ENCODE measurements around the gene DLGAP1. TPM values are rescaled to one million over a fixed set of nuclear protein-coding genes. Genes with fewer than 3 reads are reported as not detected.

Gene DLGAP1
- total and polyA plus RNA-seq, 2 donors (not counting 1 experiment from before 2014, with no cell fraction given), result 0.07 to 0.61 TPM

GRCh38 chr18:4074647-4075046, 380.5 kb downstream of the DLGAP1 start:
- Histone ChIP-seq H3K9me3 (ENCODE audit: control extremely low read depth in 1 of 3, control insufficient read depth in 2 of 3, insufficient read depth in 1 of 3, low read length in 2 of 3) (no peaks in the 10 kb centered on the region), H3K79me2 (ENCODE audit: control insufficient read depth, insufficient read depth, low read length) (no peaks in the 10 kb centered on the region), H3K4me3 (ENCODE audit: control extremely low read depth in 1 of 5, extremely low read depth in 1 of 5, insufficient read depth in 1 of 5, low read depth in 2 of 5, low read length in 4 of 5) (no peak overlapping the region), H3K27ac (ENCODE audit: low read length in 2 of 2) (no peak overlapping the region), H3K4me1 (ENCODE audit: control insufficient read depth in 2 of 2, insufficient read depth in 2 of 2, low read length in 2 of 2) (no peaks in the 10 kb centered on the region), H3K4me2 (replicated peaks; ENCODE audit: low read depth, low read length, poor library complexity, severe bottlenecking) (no peak overlapping the region), H2AFZ (ENCODE audit: insufficient read depth, low read depth, low read length, poor library complexity, severe bottlenecking) (no peak overlapping the region), H4K20me1 (ENCODE audit: control insufficient read depth, insufficient read depth, low read length, poor library complexity, severe bottlenecking) (no peaks in the 10 kb centered on the region), H3K27me3 (replicated peaks in 1 of 4; ENCODE audit: control extremely low read depth in 1 of 4, control insufficient read depth in 3 of 4, insufficient read depth in 4 of 4, low read length in 3 of 4) (no peaks in the 10 kb centered on the region), H3K36me3 (replicated peaks in 1 of 2; ENCODE audit: control extremely low read depth in 1 of 2, control insufficient read depth in 1 of 2, extremely low read depth in 1 of 2, insufficient read depth in 2 of 2, low read length in 1 of 2) (no peaks in the 10 kb centered on the region), H3K9ac (ENCODE audit: low read length) (no peak overlapping the region)
- CTCF ChIA-PET, result no interaction called here
- Mint-ChIP-seq H3K9me3 (ENCODE audit: insufficient read depth) (no peaks in the 10 kb centered on the region), H3K4me3 (no peak overlapping the region), H3K27ac (no peak overlapping the region), H3K4me1 (no peaks in the 10 kb centered on the region), H3K27me3 (no peaks in the 10 kb centered on the region)
- POLR2A ChIA-PET, result no interaction called here
- intact Hi-C loops (cut with micrococcal nuclease), result no loop called here
- ATAC-seq (ENCODE audit: low read depth), result no peak
- WGBS (ENCODE audit: insufficient coverage), result no CpG with 5 or more reads among the region's 3 CpGs
- TF ChIP-seq EZH2 (IDR thresholded peaks at IDR 0.05; ENCODE audit: borderline replicate concordance, insufficient read depth, low read depth, low read length, poor library complexity, severe bottlenecking), result no peak
- no peak for TF ChIP-seq CTCF (IDR thresholded peaks at IDR 0.05)
- DNase-seq, result no peak

GRCh38 chr18:4069183-4069582, 385.9 kb downstream of the DLGAP1 start:
- no peak for TF ChIP-seq EZH2 (IDR thresholded peaks at IDR 0.05; ENCODE audit: borderline replicate concordance, insufficient read depth, low read depth, low read length, poor library complexity, severe bottlenecking)
- TF ChIP-seq CTCF (IDR thresholded peaks at IDR 0.05), result no peak
- no peaks in the 10 kb centered on the region for H3K4me1 Mint-ChIP-seq
- CTCF ChIA-PET, result interaction anchor here (0.9 to 1.1 kb wide), 3 partner anchors 9 to 54 kb away, joined by 3 to 4 read pairs (median 3); no protein-coding TSS in a partner anchor
- H3K27me3 ChIP-seq (replicated peaks in 1 of 4; ENCODE audit: control extremely low read depth in 1 of 4, control insufficient read depth in 3 of 4, insufficient read depth in 4 of 4, low read length in 3 of 4), result no peaks in the 10 kb centered on the region
- no peak overlapping the region for H3K4me3 ChIP-seq (ENCODE audit: control extremely low read depth in 1 of 5, extremely low read depth in 1 of 5, insufficient read depth in 1 of 5, low read depth in 2 of 5, low read length in 4 of 5)
- intact Hi-C loops (cut with micrococcal nuclease), result no loop called here
- H3K27me3 Mint-ChIP-seq, result no peaks in the 10 kb centered on the region
- no peak overlapping the region for H3K9ac ChIP-seq (ENCODE audit: low read length)
- no peak for DNase-seq
- 59% methylated on average over 6 of the region's 6 CpGs for WGBS (ENCODE audit: insufficient coverage)
- H3K9me3 Mint-ChIP-seq (ENCODE audit: insufficient read depth), result no peaks in the 10 kb centered on the region
- H3K36me3 ChIP-seq (replicated peaks in 1 of 2; ENCODE audit: control extremely low read depth in 1 of 2, control insufficient read depth in 1 of 2, extremely low read depth in 1 of 2, insufficient read depth in 2 of 2, low read length in 1 of 2), result no peaks in the 10 kb centered on the region
- ATAC-seq (ENCODE audit: low read depth), result no peak
- H3K27ac Mint-ChIP-seq, result no peak overlapping the region
- H3K4me2 ChIP-seq (replicated peaks; ENCODE audit: low read depth, low read length, poor library complexity, severe bottlenecking), result no peak overlapping the region
- POLR2A ChIA-PET, result no interaction called here
- no peaks in the 10 kb centered on the region for H4K20me1 ChIP-seq (ENCODE audit: control insufficient read depth, insufficient read depth, low read length, poor library complexity, severe bottlenecking)
- H3K27ac ChIP-seq (ENCODE audit: low read length in 2 of 2), result no peak overlapping the region
- peaks cover 0 to 3% (median 0%) of the 10 kb centered on the region in 3 donors for H3K9me3 ChIP-seq (ENCODE audit: control extremely low read depth in 1 of 3, control insufficient read depth in 2 of 3, insufficient read depth in 1 of 3, low read length in 2 of 3)
- no peaks in the 10 kb centered on the region for H3K79me2 ChIP-seq (ENCODE audit: control insufficient read depth, insufficient read depth, low read length)
- no peak overlapping the region for H3K4me3 Mint-ChIP-seq
- no peaks in the 10 kb centered on the region for H3K4me1 ChIP-seq (ENCODE audit: control insufficient read depth in 2 of 2, insufficient read depth in 2 of 2, low read length in 2 of 2)
- no peak overlapping the region for H2AFZ ChIP-seq (ENCODE audit: insufficient read depth, low read depth, low read length, poor library complexity, severe bottlenecking)
